Trophoblast cell (in vitro differentiated cells and primary cell): ENCODE results near the gene PPP2R2D.

Experiments used
- DNase-seq, 2 donors: peaks; one replicate each; pipeline ENCODE4 v3.0.0-alpha.2; 2016
- H2AFZ ChIP-seq: 2 replicates; pipeline ENCODE4 v1.6.1; 2013; ENCODE audit warnings: low read length, moderate library complexity, mild to moderate bottlenecking; ENCODE audit not compliant: insufficient read depth, poor library complexity
- H2AK5ac ChIP-seq: 2 replicates; pipeline ENCODE4 v1.6.1; 2013; ENCODE audit warnings: mild to moderate bottlenecking, low read length
- H2BK120ac ChIP-seq: 2 replicates; pipeline ENCODE4 v1.6.1; 2013; ENCODE audit warnings: low read length, mild to moderate bottlenecking, moderate library complexity; ENCODE audit not compliant: insufficient read depth, poor library complexity
- H2BK12ac ChIP-seq: 2 replicates; pipeline ENCODE4 v1.6.1; 2013; ENCODE audit warnings: mild to moderate bottlenecking, low read length, moderate library complexity
- H2BK5ac ChIP-seq: 2 replicates; pipeline ENCODE4 v1.6.1; 2013; ENCODE audit warnings: low read length, low read depth, moderate library complexity, mild to moderate bottlenecking; ENCODE audit not compliant: poor library complexity
- H3K14ac ChIP-seq: 2 replicates; pipeline ENCODE4 v1.6.1; 2013; ENCODE audit warnings: mild to moderate bottlenecking, low read length
- H3K18ac ChIP-seq: 2 replicates; pipeline ENCODE4 v1.6.1; 2013; ENCODE audit warnings: mild to moderate bottlenecking, low read length
- H3K23ac ChIP-seq: 2 replicates; pipeline ENCODE4 v1.6.1; 2013; ENCODE audit warnings: low read length
- H3K27ac ChIP-seq: 2 replicates; pipeline ENCODE4 v1.5.1; 2013; ENCODE audit warnings: low read depth, mild to moderate bottlenecking, inconsistent platforms, low read length, moderate library complexity
- H3K27me3 ChIP-seq: 2 replicates; pipeline ENCODE4 v1.6.1; 2013; ENCODE audit warnings: inconsistent platforms, mild to moderate bottlenecking, low read length, moderate library complexity; ENCODE audit not compliant: insufficient read depth
- H3K36me3 ChIP-seq, 2 experiments: 1 replicate in 1 of 2; 2 replicates in 1 of 2; pipeline ENCODE4 v1.6.1; 2013; ENCODE audit warnings: low read length in 2 of 2, mild to moderate bottlenecking in 2 of 2, moderate library complexity in 1 of 2; ENCODE audit not compliant: insufficient read depth in 2 of 2, control insufficient read depth in 1 of 2
- H3K4ac ChIP-seq: 2 replicates; pipeline ENCODE4 v1.6.1; 2013; ENCODE audit warnings: low read depth, mild to moderate bottlenecking, low read length, moderate library complexity
- H3K4me1 ChIP-seq, 2 experiments: 1 replicate in 1 of 2; 2 replicates in 1 of 2; pipeline ENCODE4 v1.6.1; 2013; ENCODE audit warnings: low read length in 2 of 2, mild to moderate bottlenecking in 2 of 2, moderate library complexity in 1 of 2; ENCODE audit not compliant: insufficient read depth in 2 of 2, control insufficient read depth in 1 of 2
- H3K4me2 ChIP-seq: 2 replicates; pipeline ENCODE4 v1.6.1; 2013; ENCODE audit warnings: inconsistent platforms, mild to moderate bottlenecking, low read length, moderate library complexity
- H3K4me3 ChIP-seq: 2 replicates; pipeline ENCODE4 v1.5.1; 2013; ENCODE audit warnings: mild to moderate bottlenecking, low read depth, low read length, inconsistent platforms
- H3K79me1 ChIP-seq: one replicate; pipeline ENCODE4 v1.6.1; 2013; ENCODE audit warnings: low read length
- H3K79me2 ChIP-seq: 2 replicates; pipeline ENCODE4 v1.6.1; 2013; ENCODE audit warnings: low read length, mild to moderate bottlenecking; ENCODE audit not compliant: control insufficient read depth, insufficient read depth, poor library complexity
- H3K9ac ChIP-seq: 2 replicates; pipeline ENCODE4 v1.6.1; 2013; ENCODE audit warnings: mild to moderate bottlenecking, low read length
- H3K9me3 ChIP-seq: 2 replicates; pipeline ENCODE4 v1.6.1; 2013; ENCODE audit warnings: low read depth, mild to moderate bottlenecking, control low read depth, inconsistent platforms, low read length; ENCODE audit not compliant: insufficient read depth
- H4K12ac ChIP-seq: 2 replicates; pipeline ENCODE4 v1.6.1; 2013; ENCODE audit warnings: low read depth, mild to moderate bottlenecking, low read length, moderate library complexity
- H4K8ac ChIP-seq: 2 replicates; pipeline ENCODE4 v1.6.1; 2013; ENCODE audit warnings: low read depth, mild to moderate bottlenecking, low read length, moderate library complexity
- H4K91ac ChIP-seq: one replicate; pipeline ENCODE4 v1.6.1; 2013; ENCODE audit warnings: low read depth, mild to moderate bottlenecking, low read length, moderate library complexity
- WGBS: extraction: QIAGEN DNeasy Blood & Tissue Kit; methylation state at CpG from one replicate; pipeline ENCODE4 v1.1.7; 2013; ENCODE audit warnings: missing lambda C conversion rate; ENCODE audit not compliant: insufficient read length, insufficient coverage; ENCODE audit errors: extremely low coverage; 5-methylcytosine and 5-hydroxymethylcytosine counted together

The PPP2R2D gene

DNA sequence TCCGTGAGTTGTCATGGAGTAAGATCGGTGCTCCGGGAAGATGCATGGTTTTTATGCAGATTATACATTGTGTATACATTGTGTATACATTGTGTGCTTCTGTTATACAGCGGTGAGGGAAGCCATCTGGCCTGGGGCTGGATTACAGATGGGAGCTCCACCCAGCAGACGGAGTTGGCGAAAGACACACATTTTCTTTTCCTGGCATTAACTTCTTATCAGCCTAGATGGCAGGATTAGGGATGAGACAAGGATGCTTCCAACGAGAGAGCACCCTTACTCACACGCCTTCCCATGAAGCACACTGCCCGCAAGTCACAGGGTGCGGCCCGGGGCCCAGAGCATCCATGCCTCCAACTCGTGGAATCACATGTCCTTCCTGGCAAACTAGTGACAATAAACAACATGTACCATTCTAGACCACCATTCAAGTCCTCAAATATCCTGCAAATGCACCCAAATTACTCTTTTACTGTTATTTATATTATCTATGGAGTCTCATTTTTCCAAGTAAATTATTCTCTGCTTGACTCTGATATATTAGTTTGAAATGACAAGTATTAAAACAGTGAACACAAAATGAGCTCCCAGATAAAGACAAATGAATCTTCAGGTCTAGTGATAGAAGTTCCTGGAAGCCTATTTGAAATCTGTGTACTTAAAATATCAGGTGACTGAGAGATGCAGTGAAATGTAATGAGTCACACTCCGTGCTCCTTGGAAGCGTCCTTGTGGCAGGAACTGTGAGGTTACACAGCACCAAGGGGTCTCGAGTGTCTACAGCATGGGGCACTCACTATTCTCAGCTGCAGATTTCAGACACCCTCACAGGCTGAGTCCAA lies 29.8 kb upstream of the PPP2R2D start:
- Histone ChIP-seq H3K9ac (no peak overlapping the region), H3K79me1 (no peaks in the 10 kb centered on the region), H3K23ac (no peak overlapping the region), H3K18ac (no peak overlapping the region), H3K4ac (no peak overlapping the region), H3K14ac (no peak overlapping the region), H2BK12ac (no peak overlapping the region), H3K4me3 (no peak overlapping the region), H4K8ac (no peak overlapping the region), H2BK5ac (no peak overlapping the region), H3K27me3 (no peaks in the 10 kb centered on the region), H4K12ac (no peak overlapping the region), H2AK5ac (no peak overlapping the region), H4K91ac (no peak overlapping the region), H3K79me2 (no peaks in the 10 kb centered on the region), H2AFZ (no peak overlapping the region), H3K27ac (no peak overlapping the region), H3K9me3 (peaks cover 2% of the 10 kb centered on the region), H3K4me1 (no peaks in the 10 kb centered on the region), H3K4me2 (no peak overlapping the region), H2BK120ac (no peak overlapping the region), H3K36me3 (no peaks in the 10 kb centered on the region)
- no CpG with 5 or more reads among the region's 15 CpGs for WGBS
- no peak for DNase-seq

- Histone ChIP-seq H4K12ac (no peak overlapping the region), H3K18ac (no peak overlapping the region), H3K4me3 (no peak overlapping the region), H3K9ac (no peak overlapping the region), H3K4me2 (no peak overlapping the region), H2BK12ac (no peak overlapping the region), H3K23ac (no peak overlapping the region), H2BK5ac (no peak overlapping the region), H3K79me2 (no peaks in the 10 kb centered on the region), H2AK5ac (no peak overlapping the region), H4K8ac (no peak overlapping the region), H3K27ac (no peak overlapping the region), H3K79me1 (no peaks in the 10 kb centered on the region), H3K4ac (no peak overlapping the region), H2BK120ac (no peak overlapping the region), H3K9me3 (peaks cover 2% of the 10 kb centered on the region), H3K27me3 (no peaks in the 10 kb centered on the region), H3K36me3 (no peaks in the 10 kb centered on the region), H2AFZ (no peak overlapping the region), H3K4me1 (no peaks in the 10 kb centered on the region), H4K91ac (no peak overlapping the region), H3K14ac (no peak overlapping the region)
- WGBS: no CpG with 5 or more reads among the region's 8 CpGs
- DNase-seq: no peak
Observed at GRCh38 chr10:131871673-131872005, 29.2 kb upstream of the PPP2R2D start.

DNA sequence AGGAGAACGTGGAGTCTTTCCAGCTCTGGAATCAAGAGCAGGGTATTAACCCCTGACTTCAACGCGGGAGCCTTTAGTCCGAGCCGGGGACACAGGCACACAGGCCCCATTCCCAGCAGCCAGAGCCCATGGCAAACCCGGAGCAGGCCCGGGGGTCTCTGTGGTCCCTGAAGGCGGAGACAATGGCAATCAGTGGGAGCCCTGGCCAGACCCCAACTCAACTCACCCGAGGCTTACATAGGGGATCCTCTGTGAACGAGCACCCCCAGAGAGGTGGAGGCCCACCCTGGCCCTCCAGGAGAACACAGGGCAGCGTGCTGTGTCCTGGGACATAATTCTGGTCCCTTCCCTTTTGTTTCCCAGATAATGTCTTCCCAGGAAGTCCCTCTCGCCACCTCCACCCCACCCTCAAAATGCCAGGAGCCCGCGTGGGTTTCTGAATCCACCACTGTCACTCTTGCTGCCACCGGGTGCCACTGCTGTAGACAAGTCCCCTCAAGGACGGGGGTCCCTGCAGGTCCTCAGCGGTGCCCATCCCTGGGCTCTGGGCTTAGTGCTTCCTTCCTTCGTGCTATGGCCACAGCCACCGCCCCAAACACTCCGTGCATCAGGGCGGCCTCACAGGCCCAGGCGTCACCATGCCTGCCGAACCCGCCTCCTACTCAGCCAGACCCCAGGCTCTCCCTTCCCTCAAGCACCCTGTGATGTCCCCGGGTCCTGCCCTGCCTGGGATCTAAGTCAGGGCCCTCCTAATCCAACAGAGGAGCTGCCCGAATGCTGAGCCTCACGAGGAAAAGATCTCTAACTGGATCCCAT lies 28.6 kb upstream of the PPP2R2D start:
- no peak overlapping the region for H2AFZ ChIP-seq
- H3K4me2 ChIP-seq: no peak overlapping the region
- H3K4me1 ChIP-seq: no peaks in the 10 kb centered on the region
- H4K8ac ChIP-seq: no peak overlapping the region
- H3K27me3 ChIP-seq: no peaks in the 10 kb centered on the region
- H3K36me3 ChIP-seq: no peaks in the 10 kb centered on the region
- no CpG with 5 or more reads among the region's 27 CpGs for WGBS
- H4K12ac ChIP-seq: no peak overlapping the region
- no peak overlapping the region for H3K4ac ChIP-seq
- no peak overlapping the region for H2AK5ac ChIP-seq
- H3K9ac ChIP-seq: no peak overlapping the region
- DNase-seq: no peak
- H3K23ac ChIP-seq: no peak overlapping the region
- peaks cover 2% of the 10 kb centered on the region for H3K9me3 ChIP-seq
- no peak overlapping the region for H2BK120ac ChIP-seq
- no peak overlapping the region for H3K14ac ChIP-seq
- no peaks in the 10 kb centered on the region for H3K79me1 ChIP-seq
- no peak overlapping the region for H3K4me3 ChIP-seq
- no peaks in the 10 kb centered on the region for H3K79me2 ChIP-seq
- H3K18ac ChIP-seq: no peak overlapping the region
- no peak overlapping the region for H4K91ac ChIP-seq
- no peak overlapping the region for H2BK5ac ChIP-seq
- H3K27ac ChIP-seq: no peak overlapping the region
- no peak overlapping the region for H2BK12ac ChIP-seq

- no peak overlapping the region for H2BK120ac ChIP-seq
- H3K4me3 ChIP-seq: no peak overlapping the region
- no peaks in the 10 kb centered on the region for H3K27me3 ChIP-seq
- H3K9me3 ChIP-seq: peaks cover 2% of the 10 kb centered on the region
- no peak overlapping the region for H3K27ac ChIP-seq
- H3K79me2 ChIP-seq: no peaks in the 10 kb centered on the region
- H4K91ac ChIP-seq: no peak overlapping the region
- H3K9ac ChIP-seq: no peak overlapping the region
- no peak overlapping the region for H3K4ac ChIP-seq
- WGBS: no CpG with 5 or more reads among the region's 19 CpGs
- no peak overlapping the region for H2AFZ ChIP-seq
- no peaks in the 10 kb centered on the region for H3K79me1 ChIP-seq
- no peak overlapping the region for H2BK12ac ChIP-seq
- H4K8ac ChIP-seq: no peak overlapping the region
- H3K36me3 ChIP-seq: no peaks in the 10 kb centered on the region
- H3K14ac ChIP-seq: no peak overlapping the region
- H3K4me2 ChIP-seq: no peak overlapping the region
- DNase-seq: no peak
- H3K18ac ChIP-seq: no peak overlapping the region
- H2BK5ac ChIP-seq: no peak overlapping the region
- H2AK5ac ChIP-seq: no peak overlapping the region
- H4K12ac ChIP-seq: no peak overlapping the region
- no peaks in the 10 kb centered on the region for H3K4me1 ChIP-seq
- H3K23ac ChIP-seq: no peak overlapping the region
Observed at GRCh38 chr10:131872827-131873375, 27.9 kb upstream of the PPP2R2D start.
